K562 (cell line): Measurements from ENCODE around the gene CD82. TPM values are rescaled to one million over a fixed set of nuclear protein-coding genes. Genes with fewer than 3 reads are reported as not detected.

Experiments
- FOXP1 ChIP-seq: sonication (generic); formaldehyde crosslinking; IDR thresholded peaks from 2 replicates; pipeline ENCODE4 v1.8.0; 2022; ENCODE audit warnings: mild to moderate bottlenecking, missing genetic modification reagents
- PPARD ChIP-seq: fragments of 250-450 bp; sonication (Bioruptor Pico); IDR thresholded peaks from 2 replicates; pipeline ENCODE4 v1.8.0; 2022; ENCODE audit warnings: inconsistent platforms, mild to moderate bottlenecking, moderate library complexity
- RBFOX2 ChIP-seq: fragments of 200-400 bp; formaldehyde crosslinking; IDR thresholded peaks from 2 replicates; pipeline ENCODE4 v1.6.1; 2017; ENCODE audit warnings: low read depth, mild to moderate bottlenecking, low read length, moderate library complexity
- RBM17 ChIP-seq: fragments of 200-400 bp; formaldehyde crosslinking; IDR thresholded peaks from 2 replicates; pipeline ENCODE4 v1.6.1; 2017; ENCODE audit warnings: low read depth, mild to moderate bottlenecking, low read length, borderline replicate concordance
- RBM34 ChIP-seq: fragments of 200-400 bp; formaldehyde crosslinking; IDR thresholded peaks from 2 replicates; pipeline ENCODE4 v1.6.1; 2018; ENCODE audit warnings: low read length, borderline replicate concordance; ENCODE audit not compliant: insufficient read depth
- ZC3H4 ChIP-seq: sonication (generic); formaldehyde crosslinking; IDR thresholded peaks from 2 replicates; pipeline ENCODE4 v1.9.0; 2021; ENCODE audit warnings: missing genetic modification reagents, borderline replicate concordance
- ZNF408 ChIP-seq: fragments of 250-450 bp; sonication (Bioruptor Pico); IDR thresholded peaks from 2 replicates; pipeline ENCODE4 v1.4.0; 2020; ENCODE audit warnings: low read depth, mild to moderate bottlenecking, moderate library complexity
- ZNF696 ChIP-seq: fragments of 250-450 bp; sonication (Bioruptor Pico); conservative IDR thresholded peaks from 2 replicates; pipeline ENCODE4 v1.4.0; 2020; ENCODE audit warnings: mild to moderate bottlenecking, moderate library complexity
- ZNF77 ChIP-seq: fragments of 250-450 bp; sonication (Bioruptor Pico); IDR thresholded peaks from 2 replicates; pipeline ENCODE4 v1.5.0; 2020
- polyA plus RNA-seq, 8 experiments: library from polyadenylated mRNA; depleted of rRNA in 4 of 8; stranded (reverse) in 5 of 8; unstranded in 3 of 8; fragments of >200 nt; fragmentation: Nextera tagmentation in 2 of 8; fragmentation: Illumina TruSeq in 1 of 8; extraction: Ambion mirVana in 2 of 8; extraction: Trizol in 1 of 8; gene quantifications; 2 replicates each; pipeline versions ENCODE4 v1.2.1 to v1.2.3, GENCODE V29; 2011 to 2014; ENCODE audit warnings: inconsistent platforms in 1 of 8, missing spikeins in 1 of 8
- total RNA-seq, 7 experiments: library from RNA; depleted of rRNA in 6 of 7; stranded (reverse); fragments of >200 nt in 6 of 7; fragmentation: Illumina TruSeq in 2 of 7; extraction: Trizol in 2 of 7; gene quantifications; 2 replicates each; pipeline versions ENCODE4 v1.2.1 to v1.2.3, GENCODE V29; 2011 to 2021; ENCODE audit warnings: low replicate concordance in 1 of 7
- TF ChIP-seq, protein P1 (sequence below): fragments of 200-600 bp; sonication (generic); IDR thresholded peaks from one replicate; pipeline ENCODE4 v1.6.1; 2012; ENCODE audit warnings: mild to moderate bottlenecking, low read depth, low read length, inconsistent platforms
- TF ChIP-seq, protein P2 (sequence below): sonication (generic); formaldehyde crosslinking; IDR thresholded peaks from 2 replicates; pipeline ENCODE4 v1.8.0; 2022; ENCODE audit warnings: mild to moderate bottlenecking, missing genetic modification reagents
- TF ChIP-seq, protein P3 (sequence below): fragments of 450-650 bp; formaldehyde crosslinking; IDR thresholded peaks from 2 replicates; pipeline ENCODE4 v1.4.0; 2020; ENCODE audit warnings: mild to moderate bottlenecking, moderate library complexity
- TF ChIP-seq, protein P4 (sequence below): sonication (generic); formaldehyde crosslinking; IDR thresholded peaks from 2 replicates; pipeline ENCODE4 v1.5.0; 2020; ENCODE audit warnings: missing genetic modification reagents

The CD82 gene
- total and polyA plus RNA-seq, 9 of the 15 experiments (the other 6 are each of a cell fraction or from before 2014, with no cell fraction given) = 0.27 to 9.4 (median 3.0) TPM

DNA sequence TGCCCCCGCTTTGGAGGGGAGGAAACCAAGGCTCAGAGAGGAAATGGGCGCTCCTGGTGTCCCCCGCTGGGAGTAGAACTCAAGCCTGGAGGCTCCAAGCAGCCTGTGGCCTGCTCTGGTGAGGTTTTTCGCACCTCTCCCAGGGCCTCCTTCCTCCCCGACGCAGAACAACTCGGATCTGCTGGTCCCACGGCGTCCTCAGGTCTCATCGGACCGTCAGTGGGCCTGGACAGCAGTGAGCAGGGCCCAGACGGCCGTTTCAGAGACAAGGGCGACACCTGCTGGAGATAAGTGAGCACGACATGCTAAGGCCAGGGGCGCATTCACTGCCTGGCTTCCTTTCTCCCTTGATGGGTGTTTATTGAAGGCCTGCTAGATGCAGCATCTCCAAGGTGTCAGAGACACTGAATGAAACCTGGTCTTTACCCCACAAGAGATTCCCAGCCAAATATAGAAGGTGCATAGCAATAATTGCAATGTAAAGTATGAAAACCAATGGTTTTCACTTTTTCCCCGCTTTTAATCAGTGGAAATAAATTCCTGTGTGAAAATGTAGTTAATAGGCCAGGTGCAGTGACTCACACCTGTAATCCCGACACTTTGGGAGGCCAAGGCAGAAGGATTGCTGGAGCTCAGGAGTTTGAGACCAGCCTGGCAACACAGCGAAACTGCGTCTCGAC, 26.9 kb upstream of the CD82 start (continued):
- TF ChIP-seq, protein P1, sequence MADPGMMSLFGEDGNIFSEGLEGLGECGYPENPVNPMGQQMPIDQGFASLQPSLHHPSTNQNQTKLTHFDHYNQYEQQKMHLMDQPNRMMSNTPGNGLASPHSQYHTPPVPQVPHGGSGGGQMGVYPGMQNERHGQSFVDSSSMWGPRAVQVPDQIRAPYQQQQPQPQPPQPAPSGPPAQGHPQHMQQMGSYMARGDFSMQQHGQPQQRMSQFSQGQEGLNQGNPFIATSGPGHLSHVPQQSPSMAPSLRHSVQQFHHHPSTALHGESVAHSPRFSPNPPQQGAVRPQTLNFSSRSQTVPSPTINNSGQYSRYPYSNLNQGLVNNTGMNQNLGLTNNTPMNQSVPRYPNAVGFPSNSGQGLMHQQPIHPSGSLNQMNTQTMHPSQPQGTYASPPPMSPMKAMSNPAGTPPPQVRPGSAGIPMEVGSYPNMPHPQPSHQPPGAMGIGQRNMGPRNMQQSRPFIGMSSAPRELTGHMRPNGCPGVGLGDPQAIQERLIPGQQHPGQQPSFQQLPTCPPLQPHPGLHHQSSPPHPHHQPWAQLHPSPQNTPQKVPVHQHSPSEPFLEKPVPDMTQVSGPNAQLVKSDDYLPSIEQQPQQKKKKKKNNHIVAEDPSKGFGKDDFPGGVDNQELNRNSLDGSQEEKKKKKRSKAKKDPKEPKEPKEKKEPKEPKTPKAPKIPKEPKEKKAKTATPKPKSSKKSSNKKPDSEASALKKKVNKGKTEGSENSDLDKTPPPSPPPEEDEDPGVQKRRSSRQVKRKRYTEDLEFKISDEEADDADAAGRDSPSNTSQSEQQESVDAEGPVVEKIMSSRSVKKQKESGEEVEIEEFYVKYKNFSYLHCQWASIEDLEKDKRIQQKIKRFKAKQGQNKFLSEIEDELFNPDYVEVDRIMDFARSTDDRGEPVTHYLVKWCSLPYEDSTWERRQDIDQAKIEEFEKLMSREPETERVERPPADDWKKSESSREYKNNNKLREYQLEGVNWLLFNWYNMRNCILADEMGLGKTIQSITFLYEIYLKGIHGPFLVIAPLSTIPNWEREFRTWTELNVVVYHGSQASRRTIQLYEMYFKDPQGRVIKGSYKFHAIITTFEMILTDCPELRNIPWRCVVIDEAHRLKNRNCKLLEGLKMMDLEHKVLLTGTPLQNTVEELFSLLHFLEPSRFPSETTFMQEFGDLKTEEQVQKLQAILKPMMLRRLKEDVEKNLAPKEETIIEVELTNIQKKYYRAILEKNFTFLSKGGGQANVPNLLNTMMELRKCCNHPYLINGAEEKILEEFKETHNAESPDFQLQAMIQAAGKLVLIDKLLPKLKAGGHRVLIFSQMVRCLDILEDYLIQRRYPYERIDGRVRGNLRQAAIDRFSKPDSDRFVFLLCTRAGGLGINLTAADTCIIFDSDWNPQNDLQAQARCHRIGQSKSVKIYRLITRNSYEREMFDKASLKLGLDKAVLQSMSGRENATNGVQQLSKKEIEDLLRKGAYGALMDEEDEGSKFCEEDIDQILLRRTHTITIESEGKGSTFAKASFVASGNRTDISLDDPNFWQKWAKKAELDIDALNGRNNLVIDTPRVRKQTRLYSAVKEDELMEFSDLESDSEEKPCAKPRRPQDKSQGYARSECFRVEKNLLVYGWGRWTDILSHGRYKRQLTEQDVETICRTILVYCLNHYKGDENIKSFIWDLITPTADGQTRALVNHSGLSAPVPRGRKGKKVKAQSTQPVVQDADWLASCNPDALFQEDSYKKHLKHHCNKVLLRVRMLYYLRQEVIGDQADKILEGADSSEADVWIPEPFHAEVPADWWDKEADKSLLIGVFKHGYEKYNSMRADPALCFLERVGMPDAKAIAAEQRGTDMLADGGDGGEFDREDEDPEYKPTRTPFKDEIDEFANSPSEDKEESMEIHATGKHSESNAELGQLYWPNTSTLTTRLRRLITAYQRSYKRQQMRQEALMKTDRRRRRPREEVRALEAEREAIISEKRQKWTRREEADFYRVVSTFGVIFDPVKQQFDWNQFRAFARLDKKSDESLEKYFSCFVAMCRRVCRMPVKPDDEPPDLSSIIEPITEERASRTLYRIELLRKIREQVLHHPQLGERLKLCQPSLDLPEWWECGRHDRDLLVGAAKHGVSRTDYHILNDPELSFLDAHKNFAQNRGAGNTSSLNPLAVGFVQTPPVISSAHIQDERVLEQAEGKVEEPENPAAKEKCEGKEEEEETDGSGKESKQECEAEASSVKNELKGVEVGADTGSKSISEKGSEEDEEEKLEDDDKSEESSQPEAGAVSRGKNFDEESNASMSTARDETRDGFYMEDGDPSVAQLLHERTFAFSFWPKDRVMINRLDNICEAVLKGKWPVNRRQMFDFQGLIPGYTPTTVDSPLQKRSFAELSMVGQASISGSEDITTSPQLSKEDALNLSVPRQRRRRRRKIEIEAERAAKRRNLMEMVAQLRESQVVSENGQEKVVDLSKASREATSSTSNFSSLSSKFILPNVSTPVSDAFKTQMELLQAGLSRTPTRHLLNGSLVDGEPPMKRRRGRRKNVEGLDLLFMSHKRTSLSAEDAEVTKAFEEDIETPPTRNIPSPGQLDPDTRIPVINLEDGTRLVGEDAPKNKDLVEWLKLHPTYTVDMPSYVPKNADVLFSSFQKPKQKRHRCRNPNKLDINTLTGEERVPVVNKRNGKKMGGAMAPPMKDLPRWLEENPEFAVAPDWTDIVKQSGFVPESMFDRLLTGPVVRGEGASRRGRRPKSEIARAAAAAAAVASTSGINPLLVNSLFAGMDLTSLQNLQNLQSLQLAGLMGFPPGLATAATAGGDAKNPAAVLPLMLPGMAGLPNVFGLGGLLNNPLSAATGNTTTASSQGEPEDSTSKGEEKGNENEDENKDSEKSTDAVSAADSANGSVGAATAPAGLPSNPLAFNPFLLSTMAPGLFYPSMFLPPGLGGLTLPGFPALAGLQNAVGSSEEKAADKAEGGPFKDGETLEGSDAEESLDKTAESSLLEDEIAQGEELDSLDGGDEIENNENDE = no peak
- TF ChIP-seq ZNF77 (no peak), ZNF408 (no peak), FOXP1 (no peak), ZC3H4 (CRISPR knock-in tag) (no peak), RBM34 (no peak), RBFOX2 (peak; percentile 39; the same call in 1 of the 2 replicates), RBM17 (no peak), PPARD (CRISPR knock-in tag) (no peak), ZNF696 (no peak)
- TF ChIP-seq, protein P2, sequence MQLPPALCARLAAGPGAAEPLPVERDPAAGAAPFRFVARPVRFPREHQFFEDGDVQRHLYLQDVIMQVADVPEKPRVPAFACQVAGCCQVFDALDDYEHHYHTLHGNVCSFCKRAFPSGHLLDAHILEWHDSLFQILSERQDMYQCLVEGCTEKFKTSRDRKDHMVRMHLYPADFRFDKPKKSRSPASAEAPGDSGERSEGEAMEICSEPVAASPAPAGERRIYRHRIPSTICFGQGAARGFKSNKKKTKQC (CRISPR knock-in tag) = 0 out of 2 replicates have a peak, but pooled peaks have one; percentile 31
- TF ChIP-seq, protein P3, sequence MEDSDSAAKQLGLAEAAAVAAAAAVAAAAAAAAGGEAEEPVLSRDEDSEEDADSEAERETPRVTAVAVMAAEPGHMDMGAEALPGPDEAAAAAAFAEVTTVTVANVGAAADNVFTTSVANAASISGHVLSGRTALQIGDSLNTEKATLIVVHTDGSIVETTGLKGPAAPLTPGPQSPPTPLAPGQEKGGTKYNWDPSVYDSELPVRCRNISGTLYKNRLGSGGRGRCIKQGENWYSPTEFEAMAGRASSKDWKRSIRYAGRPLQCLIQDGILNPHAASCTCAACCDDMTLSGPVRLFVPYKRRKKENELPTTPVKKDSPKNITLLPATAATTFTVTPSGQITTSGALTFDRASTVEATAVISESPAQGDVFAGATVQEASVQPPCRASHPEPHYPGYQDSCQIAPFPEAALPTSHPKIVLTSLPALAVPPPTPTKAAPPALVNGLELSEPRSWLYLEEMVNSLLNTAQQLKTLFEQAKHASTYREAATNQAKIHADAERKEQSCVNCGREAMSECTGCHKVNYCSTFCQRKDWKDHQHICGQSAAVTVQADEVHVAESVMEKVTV (CRISPR knock-in tag) = peak; percentile 97
- TF ChIP-seq, protein P4, sequence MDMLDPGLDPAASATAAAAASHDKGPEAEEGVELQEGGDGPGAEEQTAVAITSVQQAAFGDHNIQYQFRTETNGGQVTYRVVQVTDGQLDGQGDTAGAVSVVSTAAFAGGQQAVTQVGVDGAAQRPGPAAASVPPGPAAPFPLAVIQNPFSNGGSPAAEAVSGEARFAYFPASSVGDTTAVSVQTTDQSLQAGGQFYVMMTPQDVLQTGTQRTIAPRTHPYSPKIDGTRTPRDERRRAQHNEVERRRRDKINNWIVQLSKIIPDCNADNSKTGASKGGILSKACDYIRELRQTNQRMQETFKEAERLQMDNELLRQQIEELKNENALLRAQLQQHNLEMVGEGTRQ (CRISPR knock-in tag) = no peak
